Gastrocnemius medialis (tissue), 4 donors: ENCODE measurements around the gene FBXO22.

Experiments used
- CTCF ChIP-seq, 5 experiments: fragments of 450-650 bp in 3 of 5; fragments of 200-600 bp in 2 of 5; sonication (generic) in 2 of 5; IDR thresholded peaks in 4 of 5; conservative IDR thresholded peaks in 1 of 5; 1 replicate in 4 of 5; 2 replicates in 1 of 5; pipeline ENCODE4 v1.5.1; 2016 to 2019; ENCODE audit warnings: antibody characterized with exemption in 5 of 5, mild to moderate bottlenecking in 3 of 5, moderate library complexity in 3 of 5
- POLR2A ChIP-seq, 2 donors: fragments of 450-650 bp; IDR thresholded peaks; one replicate each; pipeline ENCODE4 v1.6.1; 2017; ENCODE audit warnings: antibody characterized with exemption in 2 of 2, mild to moderate bottlenecking in 2 of 2, moderate library complexity in 2 of 2

- TF ChIP-seq CTCF (IDR thresholded peaks at IDR 0.05 in 4 of 5, conservative IDR thresholded peaks at IDR 0.05 in 1 of 5) (no peak), POLR2A (IDR thresholded peaks at IDR 0.05) (no peak)
Observed at GRCh38 chr15:75985971-75986370, 82.3 kb downstream of the FBXO22 start.
